Activated CD8-positive, alpha-beta memory T cell treated with anti-CD3 and anti-CD28 coated beads, Interleukin-2, amount 50 U/mL, for 24 hours (primary cell): ENCODE data around the gene GDPD4.

Experiments used
- DNase-seq: peaks from one replicate; pipeline ENCODE4 v3.0.0-alpha.2; 2020; ENCODE audit errors: extremely low read depth

GDPD4 gene

DNA sequence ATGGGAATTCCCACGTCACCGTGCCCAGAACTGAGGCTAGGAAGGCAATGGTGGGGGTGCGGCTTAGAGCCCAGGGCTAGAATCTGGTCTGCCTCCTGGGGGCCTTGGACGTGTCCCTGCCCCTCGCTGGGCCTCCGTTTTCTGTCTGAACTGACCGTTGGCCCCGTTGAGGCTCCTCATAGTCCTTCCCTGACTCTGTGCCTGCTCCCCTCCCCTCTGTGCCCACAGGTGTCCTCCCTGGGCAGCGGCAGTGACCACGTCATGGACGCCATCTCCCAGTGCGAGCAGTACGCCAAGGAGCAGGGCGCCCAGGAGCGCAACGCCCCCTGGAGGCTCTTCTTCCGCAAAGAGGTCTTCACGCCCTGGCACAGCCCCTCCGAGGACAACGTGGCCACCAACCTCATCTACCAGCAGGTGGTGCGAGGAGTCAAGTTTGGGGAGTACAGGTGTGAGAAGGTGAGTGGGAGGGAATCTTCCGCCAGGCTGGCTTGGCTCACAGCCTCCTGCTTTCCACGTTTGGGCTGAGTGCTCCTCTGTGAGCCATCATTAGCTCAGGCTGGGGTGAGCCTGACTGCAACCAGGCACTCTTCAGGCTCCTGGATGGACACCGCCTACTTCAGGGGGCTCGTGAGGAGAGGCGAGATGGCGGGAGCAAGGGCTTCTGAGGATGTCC, 109.5 kb downstream of the GDPD4 start:
- no peak for DNase-seq

DNA sequence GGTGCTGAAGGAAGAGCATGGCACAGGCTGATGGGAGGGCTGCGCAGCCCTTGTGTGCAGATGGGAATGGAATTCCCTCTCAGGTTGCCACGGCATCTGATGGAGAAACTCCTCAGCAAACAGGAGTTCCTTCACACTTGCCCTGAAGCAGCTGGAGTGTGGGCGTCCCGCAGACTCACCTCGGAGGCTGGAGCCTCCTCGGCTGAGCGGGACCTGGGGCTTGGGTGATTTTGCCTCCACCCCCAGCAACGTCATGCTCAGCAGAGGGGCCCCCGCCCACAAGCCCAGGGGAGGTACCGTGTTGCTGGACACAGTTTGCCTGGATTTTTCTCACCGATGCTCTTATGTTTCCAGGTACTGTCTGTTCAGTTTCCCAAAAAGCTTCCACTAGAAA, 110.1 kb downstream of the GDPD4 start:
- no peak for DNase-seq

DNA sequence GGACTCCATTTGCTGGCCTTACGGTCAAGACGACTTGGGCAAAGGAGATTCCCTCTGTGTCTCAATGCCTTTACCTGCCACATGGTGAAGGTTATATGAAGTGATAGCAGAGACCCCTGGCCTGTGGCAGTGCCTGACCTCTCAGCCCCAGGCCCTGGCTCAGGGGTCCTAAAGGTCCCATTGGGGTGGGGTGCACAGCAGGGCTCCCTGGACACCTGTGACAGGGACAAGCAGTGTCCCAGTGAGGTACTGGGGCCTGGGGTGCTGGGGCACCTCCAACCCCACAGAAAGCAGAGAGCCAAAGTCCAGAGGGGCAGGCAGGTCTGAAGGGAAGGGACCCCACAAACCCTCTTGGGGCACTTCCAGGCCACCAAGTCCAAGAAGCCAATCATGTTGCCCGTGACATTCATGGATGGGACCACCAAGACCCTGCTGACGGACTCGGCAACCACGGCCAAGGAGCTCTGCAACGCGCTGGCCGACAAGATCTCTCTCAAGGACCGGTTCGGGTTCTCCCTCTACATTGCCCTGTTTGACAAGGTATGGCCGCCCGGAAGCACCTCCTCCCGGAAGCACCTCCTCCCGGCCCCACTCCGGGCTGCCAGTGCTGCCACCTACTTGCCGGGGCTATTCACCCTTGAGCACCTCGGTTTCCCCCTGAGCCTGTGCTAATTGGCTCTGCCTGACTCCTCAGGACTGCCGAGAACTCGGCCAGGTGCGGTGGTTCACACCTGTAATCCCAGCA, 111.0 kb downstream of the GDPD4 start:
- DNase-seq, result no peak

- no peak for DNase-seq
Measured at GRCh38 chr11:77189588-77190210, 111.8 kb downstream of the GDPD4 start.

DNA sequence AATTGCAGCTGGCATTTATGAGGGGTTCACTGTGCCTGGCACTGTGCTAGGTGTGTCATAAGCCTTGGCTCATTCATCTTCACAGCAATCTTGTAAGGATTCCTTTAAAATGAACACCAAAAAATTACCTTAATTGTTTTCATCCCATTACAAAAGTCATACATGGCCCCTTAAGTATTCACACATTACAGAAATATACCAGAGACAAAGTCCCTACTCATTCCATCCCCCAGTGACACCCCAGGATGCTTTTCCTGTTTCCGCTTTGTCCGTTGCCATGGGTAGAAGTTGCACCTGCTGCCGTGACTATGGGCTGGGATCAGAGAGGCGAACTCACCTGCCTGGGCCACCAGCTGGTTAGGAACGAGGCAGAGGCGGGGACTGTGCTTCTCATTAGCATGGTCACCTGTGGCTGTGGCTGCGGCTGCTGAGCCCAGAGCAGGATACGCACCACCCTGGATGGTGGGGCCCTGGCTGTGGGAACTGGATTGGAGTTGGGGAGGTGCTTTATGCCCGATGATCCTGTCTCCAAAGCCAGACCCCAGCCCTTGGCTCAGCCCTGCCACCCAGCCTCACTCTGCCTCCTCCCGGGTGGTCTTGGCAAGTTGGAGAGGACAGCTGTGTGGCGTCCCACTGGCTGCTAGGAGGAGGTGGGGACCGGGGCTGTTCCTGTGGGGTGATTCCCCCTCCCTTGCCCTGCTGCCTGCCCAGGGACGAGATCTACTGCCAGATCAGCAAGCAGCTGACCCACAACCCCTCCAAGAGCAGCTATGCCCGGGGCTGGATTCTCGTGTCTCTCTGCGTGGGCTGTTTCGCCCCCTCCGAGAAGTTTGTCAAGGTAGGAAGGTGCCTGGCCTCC, 112.6 kb downstream of the GDPD4 start:
- DNase-seq, result no peak

- DNase-seq, result peak; percentile 24
Measured at GRCh38 chr11:77187776-77188632, 113.5 kb downstream of the GDPD4 start.

DNA sequence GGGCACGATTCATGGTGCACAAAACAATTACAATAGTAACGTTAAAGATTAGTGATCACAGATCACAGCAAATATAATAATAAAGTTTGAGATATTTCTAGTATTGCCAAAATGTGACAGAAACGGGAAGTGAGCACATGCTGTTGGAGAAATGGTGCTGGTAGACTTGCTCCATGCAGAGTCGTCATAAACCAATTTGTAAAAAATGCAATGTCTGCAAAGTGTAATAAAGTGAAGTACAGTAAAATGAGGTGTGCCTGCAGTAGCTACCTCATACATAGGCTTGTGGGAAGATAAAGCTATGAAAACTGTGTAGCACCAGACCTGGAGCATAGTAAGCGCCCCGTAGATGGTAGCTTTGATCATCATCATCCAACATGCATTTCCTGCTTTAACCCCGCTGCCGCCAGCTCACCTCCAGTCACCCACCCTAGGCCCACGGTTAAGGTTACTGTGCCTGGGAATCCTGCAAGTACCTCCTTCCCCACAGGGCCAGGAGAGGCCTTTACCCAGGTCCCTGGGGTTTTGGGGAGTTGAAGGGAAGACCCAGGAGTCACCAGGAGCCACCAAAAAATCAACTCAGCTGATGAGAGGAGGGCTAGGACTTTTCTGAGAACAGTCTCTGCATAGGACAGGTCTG, 114.3 kb downstream of the GDPD4 start:
- no peak for DNase-seq

GRCh38 chr11:77186302-77186701, 115.2 kb downstream of the GDPD4 start:
- DNase-seq, result no peak

GRCh38 chr11:77184136-77184860, 117.2 kb downstream of the GDPD4 start:
- no peak for DNase-seq

- DNase-seq, result no peak
Measured at GRCh38 chr11:77183431-77183984, 118.0 kb downstream of the GDPD4 start.

- no peak for DNase-seq
Measured at GRCh38 chr11:77182542-77183430, 118.7 kb downstream of the GDPD4 start.

DNA sequence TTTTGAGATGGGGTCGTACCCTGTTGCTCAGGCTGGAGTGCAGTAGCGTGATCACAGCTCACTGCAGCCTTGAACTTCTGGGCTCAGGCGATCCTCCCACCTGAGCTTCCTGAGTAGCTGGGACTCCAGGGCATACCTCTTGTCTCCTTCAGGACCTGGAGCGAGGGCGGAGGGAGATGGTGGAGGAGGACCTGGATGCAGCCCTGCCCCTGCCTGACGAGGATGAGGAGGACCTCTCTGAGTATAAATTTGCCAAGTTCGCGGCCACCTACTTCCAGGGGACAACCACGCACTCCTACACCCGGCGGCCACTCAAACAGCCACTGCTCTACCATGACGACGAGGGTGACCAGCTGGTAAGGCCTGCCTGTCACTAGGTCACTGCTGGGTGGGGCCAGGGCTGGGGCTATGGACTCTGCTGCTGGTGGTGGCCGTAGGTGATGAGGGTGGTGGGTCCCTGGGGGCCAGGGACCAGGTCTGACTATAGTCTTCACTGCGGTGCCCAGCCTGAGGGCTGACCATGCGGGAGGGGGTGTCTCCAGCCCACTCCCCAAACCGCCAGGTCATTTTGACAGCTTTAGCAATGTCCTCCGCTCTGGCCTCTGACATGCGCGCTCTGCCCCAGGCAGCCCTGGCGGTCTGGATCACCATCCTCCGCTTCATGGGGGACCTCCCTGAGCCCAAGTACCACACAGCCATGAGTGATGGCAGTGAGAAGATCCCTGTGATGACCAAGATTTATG, 119.5 kb downstream of the GDPD4 start:
- no peak for DNase-seq

DNA sequence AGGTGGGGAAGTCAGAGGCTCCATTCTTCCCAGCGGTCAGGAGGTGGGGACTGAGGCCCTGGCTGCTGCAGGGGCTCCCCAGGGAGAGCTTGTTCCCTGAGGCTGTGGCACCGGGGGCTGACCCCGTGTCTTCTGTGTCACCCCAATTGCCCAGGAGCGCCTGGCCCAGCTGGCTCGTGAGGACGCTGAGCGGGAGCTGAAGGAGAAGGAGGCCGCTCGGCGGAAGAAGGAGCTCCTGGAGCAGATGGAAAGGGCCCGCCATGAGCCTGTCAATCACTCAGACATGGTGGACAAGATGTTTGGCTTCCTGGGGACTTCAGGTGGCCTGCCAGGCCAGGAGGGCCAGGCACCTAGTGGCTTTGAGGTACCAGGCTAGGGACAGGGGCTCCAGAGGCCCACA, 120.3 kb downstream of the GDPD4 start:
- DNase-seq, result no peak

- DNase-seq, result no peak
Measured at GRCh38 chr11:77180346-77180745, 121.1 kb downstream of the GDPD4 start.

DNA sequence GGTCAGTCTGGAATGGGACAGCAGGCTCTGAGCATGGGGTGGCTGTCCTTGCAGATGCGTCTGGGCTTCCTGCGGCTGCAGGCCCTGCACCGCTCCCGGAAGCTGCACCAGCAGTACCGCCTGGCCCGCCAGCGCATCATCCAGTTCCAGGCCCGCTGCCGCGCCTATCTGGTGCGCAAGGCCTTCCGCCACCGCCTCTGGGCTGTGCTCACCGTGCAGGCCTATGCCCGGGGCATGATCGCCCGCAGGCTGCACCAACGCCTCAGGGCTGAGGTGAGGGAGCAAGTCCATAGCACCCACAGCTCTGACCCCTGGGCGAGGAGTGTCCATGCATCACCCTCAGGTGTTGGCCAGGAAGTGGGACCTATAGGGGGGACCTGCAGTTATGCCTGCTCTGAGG, 121.8 kb downstream of the GDPD4 start:
- no peak for DNase-seq

DNA sequence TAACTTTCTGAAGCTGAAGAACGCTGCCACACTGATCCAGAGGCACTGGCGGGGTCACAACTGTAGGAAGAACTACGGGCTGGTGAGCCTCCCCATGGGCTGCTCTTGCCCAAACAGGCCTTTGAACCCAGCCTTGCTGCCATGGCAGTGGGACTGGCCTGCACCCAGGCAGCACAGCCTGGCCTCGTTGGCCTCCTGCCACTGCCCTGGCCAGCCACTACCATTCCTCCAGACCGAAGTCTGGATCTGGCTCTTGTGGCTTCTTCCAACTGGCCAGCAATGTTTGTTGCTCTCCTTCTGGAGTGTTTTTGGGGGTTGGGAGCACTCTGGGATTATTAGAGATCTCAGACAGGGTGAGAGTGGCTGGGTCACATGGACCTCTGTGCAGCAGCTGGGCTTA, 122.4 kb downstream of the GDPD4 start:
- DNase-seq, result no peak

DNA sequence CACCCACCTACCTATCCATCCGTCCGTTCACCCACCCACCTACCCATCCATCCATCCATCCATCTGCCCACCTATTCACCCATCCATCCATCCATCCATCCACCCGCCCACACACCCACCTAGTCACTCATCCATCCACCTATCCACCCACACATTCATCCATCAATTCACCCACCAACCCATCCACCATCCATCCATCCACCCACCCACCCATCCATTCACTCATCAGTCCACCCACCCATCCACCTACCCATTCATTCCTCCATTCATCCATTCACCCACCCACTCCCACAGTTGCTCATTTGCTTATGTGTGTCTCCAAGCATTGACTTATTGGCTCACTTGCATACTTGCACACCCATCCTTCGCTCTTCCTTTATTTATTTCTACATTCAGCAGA, 123.3 kb downstream of the GDPD4 start:
- no peak for DNase-seq

GRCh38 chr11:77176996-77177395, 124.5 kb downstream of the GDPD4 start:
- no peak for DNase-seq
